K562 (cell line): ENCODE data around the gene CIAO2A.

Source experiments
- JUN ChIP-seq, 2 experiments: sonication (generic) in 1 of 2; formaldehyde crosslinking in 1 of 2; IDR thresholded peaks; 2 replicates each; pipeline versions ENCODE4 v1.6.1 to v1.8.0; 2012 to 2022; ENCODE audit warnings: borderline replicate concordance in 2 of 2, mild to moderate bottlenecking in 2 of 2, improper control_type of control experiment in 1 of 2, low read depth in 1 of 2, low read length in 1 of 2, missing genetic modification reagents in 1 of 2
- MAFK ChIP-seq: IDR thresholded peaks from 2 replicates; pipeline ENCODE4 v1.6.1; 2011; ENCODE audit warnings: low read length, improper control_type of control experiment
- NRF1 ChIP-seq, 2 experiments: fragments of 450-650 bp; IDR thresholded peaks in 1 of 2; conservative IDR thresholded peaks in 1 of 2; 2 replicates each; pipeline ENCODE4 v1.6.1; 2014; ENCODE audit warnings: mild to moderate bottlenecking in 2 of 2
- POLR2A ChIP-seq: fragments of 450-650 bp; conservative IDR thresholded peaks from 2 replicates; pipeline ENCODE4 v1.6.1; 2016
- POLR2AphosphoS5 ChIP-seq: IDR thresholded peaks from 2 replicates; pipeline ENCODE4 v1.6.1; 2011; ENCODE audit warnings: mild to moderate bottlenecking, low read depth, low read length, moderate library complexity; ENCODE audit not compliant: control insufficient read depth, insufficient read depth
- PYGO2 ChIP-seq: fragments of 450-650 bp; IDR thresholded peaks from 2 replicates; pipeline ENCODE4 v1.6.1; 2016; ENCODE audit warnings: mild to moderate bottlenecking, missing genetic modification characterization, moderate library complexity, missing compliant biosample characterization
- SAP30 ChIP-seq: fragments of 200-600 bp; sonication (generic); IDR thresholded peaks from 2 replicates; pipeline ENCODE4 v1.6.1; 2012; ENCODE audit warnings: borderline replicate concordance, low read depth, mild to moderate bottlenecking, moderate library complexity, low read length, control low read depth, inconsistent platforms; ENCODE audit not compliant: insufficient read depth, poor library complexity, severe bottlenecking
- ZNF121 ChIP-seq: sonication (generic); formaldehyde crosslinking; conservative IDR thresholded peaks from 2 replicates; pipeline ENCODE4 v1.8.0; 2022; ENCODE audit warnings: missing genetic modification reagents
- TF ChIP-seq, protein P1 (sequence below): sonication (generic); formaldehyde crosslinking; IDR thresholded peaks from 2 replicates; pipeline ENCODE4 v1.8.0; 2022; ENCODE audit warnings: missing genetic modification reagents, mild to moderate bottlenecking, moderate library complexity, borderline replicate concordance
- TF ChIP-seq, protein P2 (sequence below), 3 experiments: IDR thresholded peaks in 2 of 3; conservative IDR thresholded peaks in 1 of 3; 2 replicates each; pipeline ENCODE4 v1.5.1; 2011 to 2012; ENCODE audit warnings: low read length in 3 of 3, mild to moderate bottlenecking in 3 of 3, control low read depth in 2 of 3, improper control_type of control experiment in 1 of 3, inconsistent platforms in 1 of 3, low read depth in 1 of 3, mixed read lengths in 1 of 3, moderate library complexity in 1 of 3; ENCODE audit not compliant: insufficient read depth in 2 of 3
- TF ChIP-seq, protein P3 (sequence below): fragments of 450-650 bp; IDR thresholded peaks from 2 replicates; pipeline ENCODE4 v1.6.1; 2016; ENCODE audit warnings: low read depth
- TF ChIP-seq, protein P4 (sequence below): fragments of 200-800 bp; sonication (Bioruptor generic); IDR thresholded peaks from 2 replicates; pipeline ENCODE4 v1.6.1; 2017; ENCODE audit warnings: missing genetic modification characterization, missing compliant biosample characterization
- TF ChIP-seq, protein P5 (sequence below): sonication (generic); formaldehyde crosslinking; IDR thresholded peaks from 2 replicates; pipeline ENCODE4 v1.9.0; 2022; ENCODE audit warnings: mild to moderate bottlenecking, missing genetic modification reagents
- TF ChIP-seq, protein P6 (sequence below): fragments of 450-650 bp; formaldehyde crosslinking; IDR thresholded peaks from 2 replicates; pipeline ENCODE4 v1.4.0; 2022; ENCODE audit warnings: missing genetic modification characterization

DNA sequence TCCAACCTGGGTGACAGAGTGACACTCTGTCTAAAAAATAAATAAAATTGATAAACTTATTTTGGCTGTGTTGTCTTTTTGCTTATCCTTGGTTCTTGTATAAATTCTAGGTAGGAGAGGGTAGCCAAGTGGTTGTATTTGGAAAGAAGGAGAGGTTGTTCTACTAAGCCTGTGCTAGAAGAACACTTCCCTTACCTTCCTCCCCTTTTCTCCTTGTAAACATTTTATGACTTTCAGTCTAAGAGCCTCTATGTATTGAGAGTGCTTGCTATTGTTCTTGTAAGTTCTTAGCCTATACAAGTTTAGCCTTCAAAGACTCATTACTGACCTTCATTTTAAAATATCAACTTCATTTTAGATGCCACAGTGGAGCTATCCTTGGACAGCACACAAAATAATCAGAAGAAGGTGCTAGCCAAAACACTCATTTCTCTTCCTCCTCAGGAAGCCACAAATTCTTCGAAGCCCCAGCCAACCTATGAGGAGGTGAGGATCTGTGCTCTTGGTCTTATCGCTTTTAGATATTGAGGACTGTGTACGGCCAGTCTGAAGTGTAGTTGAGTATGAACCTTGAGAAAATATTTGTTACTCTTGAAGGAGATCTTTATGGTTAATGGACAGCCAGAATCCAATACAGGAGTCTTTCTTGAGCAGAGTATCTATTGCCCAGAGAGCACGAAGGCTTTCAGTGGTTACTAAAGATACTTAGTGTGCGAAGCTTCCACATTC lies 24.3 kb upstream of the CIAO2A start:
- TF ChIP-seq, protein P1, sequence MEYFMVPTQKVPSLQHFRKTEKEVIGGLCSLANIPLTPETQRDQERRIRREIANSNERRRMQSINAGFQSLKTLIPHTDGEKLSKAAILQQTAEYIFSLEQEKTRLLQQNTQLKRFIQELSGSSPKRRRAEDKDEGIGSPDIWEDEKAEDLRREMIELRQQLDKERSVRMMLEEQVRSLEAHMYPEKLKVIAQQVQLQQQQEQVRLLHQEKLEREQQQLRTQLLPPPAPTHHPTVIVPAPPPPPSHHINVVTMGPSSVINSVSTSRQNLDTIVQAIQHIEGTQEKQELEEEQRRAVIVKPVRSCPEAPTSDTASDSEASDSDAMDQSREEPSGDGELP (CRISPR knock-in tag): no peak
- TF ChIP-seq ZNF121 (CRISPR knock-in tag): no peak
- TF ChIP-seq PYGO2 (tag): no peak
- TF ChIP-seq, protein P2, sequence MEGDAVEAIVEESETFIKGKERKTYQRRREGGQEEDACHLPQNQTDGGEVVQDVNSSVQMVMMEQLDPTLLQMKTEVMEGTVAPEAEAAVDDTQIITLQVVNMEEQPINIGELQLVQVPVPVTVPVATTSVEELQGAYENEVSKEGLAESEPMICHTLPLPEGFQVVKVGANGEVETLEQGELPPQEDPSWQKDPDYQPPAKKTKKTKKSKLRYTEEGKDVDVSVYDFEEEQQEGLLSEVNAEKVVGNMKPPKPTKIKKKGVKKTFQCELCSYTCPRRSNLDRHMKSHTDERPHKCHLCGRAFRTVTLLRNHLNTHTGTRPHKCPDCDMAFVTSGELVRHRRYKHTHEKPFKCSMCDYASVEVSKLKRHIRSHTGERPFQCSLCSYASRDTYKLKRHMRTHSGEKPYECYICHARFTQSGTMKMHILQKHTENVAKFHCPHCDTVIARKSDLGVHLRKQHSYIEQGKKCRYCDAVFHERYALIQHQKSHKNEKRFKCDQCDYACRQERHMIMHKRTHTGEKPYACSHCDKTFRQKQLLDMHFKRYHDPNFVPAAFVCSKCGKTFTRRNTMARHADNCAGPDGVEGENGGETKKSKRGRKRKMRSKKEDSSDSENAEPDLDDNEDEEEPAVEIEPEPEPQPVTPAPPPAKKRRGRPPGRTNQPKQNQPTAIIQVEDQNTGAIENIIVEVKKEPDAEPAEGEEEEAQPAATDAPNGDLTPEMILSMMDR (IDR thresholded peaks at IDR 0.05 in 2 of 3, conservative IDR thresholded peaks at IDR 0.05 in 1 of 3; ENCODE audit: insufficient read depth in 2 of 3, low read depth in 1 of 3, low read length in 3 of 3): no peak
- TF ChIP-seq, protein P3, sequence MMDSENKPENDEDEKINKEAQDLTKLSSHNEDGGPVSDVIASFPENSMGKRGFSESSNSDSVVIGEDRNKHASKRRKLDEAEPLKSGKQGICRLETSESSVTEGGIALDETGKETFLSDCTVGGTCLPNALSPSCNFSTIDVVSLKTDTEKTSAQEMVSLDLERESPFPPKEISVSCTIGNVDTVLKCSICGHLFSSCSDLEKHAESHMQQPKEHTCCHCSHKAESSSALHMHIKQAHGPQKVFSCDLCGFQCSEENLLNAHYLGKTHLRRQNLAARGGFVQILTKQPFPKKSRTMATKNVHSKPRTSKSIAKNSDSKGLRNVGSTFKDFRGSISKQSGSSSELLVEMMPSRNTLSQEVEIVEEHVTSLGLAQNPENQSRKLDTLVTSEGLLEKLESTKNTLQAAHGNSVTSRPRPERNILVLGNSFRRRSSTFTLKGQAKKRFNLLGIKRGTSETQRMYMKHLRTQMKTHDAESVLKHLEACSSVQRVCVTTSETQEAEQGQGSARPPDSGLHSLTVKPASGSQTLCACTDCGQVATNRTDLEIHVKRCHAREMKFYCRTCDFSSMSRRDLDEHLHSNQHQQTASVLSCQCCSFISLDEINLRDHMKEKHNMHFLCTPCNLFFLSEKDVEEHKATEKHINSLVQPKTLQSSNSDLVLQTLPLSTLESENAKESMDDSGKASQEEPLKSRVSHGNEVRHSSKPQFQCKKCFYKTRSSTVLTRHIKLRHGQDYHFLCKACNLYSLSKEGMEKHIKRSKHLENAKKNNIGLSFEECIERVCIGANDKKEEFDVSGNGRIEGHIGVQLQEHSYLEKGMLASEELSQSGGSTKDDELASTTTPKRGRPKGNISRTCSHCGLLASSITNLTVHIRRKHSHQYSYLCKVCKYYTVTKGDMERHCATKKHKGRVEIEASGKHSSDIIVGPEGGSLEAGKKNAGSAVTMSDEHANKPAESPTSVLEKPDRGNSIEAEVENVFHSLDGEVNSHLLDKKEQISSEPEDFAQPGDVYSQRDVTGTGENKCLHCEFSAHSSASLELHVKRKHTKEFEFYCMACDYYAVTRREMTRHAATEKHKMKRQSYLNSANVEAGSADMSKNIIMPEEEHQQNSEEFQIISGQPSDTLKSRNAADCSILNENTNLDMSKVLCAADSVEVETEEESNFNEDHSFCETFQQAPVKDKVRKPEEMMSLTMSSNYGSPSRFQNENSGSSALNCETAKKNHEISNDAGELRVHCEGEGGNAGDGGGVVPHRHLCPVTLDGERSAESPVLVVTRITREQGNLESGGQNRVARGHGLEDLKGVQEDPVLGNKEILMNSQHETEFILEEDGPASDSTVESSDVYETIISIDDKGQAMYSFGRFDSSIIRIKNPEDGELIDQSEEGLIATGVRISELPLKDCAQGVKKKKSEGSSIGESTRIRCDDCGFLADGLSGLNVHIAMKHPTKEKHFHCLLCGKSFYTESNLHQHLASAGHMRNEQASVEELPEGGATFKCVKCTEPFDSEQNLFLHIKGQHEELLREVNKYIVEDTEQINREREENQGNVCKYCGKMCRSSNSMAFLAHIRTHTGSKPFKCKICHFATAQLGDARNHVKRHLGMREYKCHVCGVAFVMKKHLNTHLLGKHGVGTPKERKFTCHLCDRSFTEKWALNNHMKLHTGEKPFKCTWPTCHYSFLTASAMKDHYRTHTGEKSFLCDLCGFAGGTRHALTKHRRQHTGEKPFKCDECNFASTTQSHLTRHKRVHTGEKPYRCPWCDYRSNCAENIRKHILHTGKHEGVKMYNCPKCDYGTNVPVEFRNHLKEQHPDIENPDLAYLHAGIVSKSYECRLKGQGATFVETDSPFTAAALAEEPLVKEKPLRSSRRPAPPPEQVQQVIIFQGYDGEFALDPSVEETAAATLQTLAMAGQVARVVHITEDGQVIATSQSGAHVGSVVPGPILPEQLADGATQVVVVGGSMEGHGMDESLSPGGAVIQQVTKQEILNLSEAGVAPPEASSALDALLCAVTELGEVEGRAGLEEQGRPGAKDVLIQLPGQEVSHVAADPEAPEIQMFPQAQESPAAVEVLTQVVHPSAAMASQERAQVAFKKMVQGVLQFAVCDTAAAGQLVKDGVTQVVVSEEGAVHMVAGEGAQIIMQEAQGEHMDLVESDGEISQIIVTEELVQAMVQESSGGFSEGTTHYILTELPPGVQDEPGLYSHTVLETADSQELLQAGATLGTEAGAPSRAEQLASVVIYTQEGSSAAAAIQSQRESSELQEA: no peak
- TF ChIP-seq, protein P4, sequence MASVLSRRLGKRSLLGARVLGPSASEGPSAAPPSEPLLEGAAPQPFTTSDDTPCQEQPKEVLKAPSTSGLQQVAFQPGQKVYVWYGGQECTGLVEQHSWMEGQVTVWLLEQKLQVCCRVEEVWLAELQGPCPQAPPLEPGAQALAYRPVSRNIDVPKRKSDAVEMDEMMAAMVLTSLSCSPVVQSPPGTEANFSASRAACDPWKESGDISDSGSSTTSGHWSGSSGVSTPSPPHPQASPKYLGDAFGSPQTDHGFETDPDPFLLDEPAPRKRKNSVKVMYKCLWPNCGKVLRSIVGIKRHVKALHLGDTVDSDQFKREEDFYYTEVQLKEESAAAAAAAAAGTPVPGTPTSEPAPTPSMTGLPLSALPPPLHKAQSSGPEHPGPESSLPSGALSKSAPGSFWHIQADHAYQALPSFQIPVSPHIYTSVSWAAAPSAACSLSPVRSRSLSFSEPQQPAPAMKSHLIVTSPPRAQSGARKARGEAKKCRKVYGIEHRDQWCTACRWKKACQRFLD (CRISPR knock-in tag): no peak
- TF ChIP-seq SAP30: no peak
- TF ChIP-seq, protein P5, sequence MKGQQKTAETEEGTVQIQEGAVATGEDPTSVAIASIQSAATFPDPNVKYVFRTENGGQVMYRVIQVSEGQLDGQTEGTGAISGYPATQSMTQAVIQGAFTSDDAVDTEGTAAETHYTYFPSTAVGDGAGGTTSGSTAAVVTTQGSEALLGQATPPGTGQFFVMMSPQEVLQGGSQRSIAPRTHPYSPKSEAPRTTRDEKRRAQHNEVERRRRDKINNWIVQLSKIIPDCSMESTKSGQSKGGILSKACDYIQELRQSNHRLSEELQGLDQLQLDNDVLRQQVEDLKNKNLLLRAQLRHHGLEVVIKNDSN (CRISPR knock-in tag): no peak
- TF ChIP-seq POLR2AphosphoS5: no peak
- TF ChIP-seq, protein P6, sequence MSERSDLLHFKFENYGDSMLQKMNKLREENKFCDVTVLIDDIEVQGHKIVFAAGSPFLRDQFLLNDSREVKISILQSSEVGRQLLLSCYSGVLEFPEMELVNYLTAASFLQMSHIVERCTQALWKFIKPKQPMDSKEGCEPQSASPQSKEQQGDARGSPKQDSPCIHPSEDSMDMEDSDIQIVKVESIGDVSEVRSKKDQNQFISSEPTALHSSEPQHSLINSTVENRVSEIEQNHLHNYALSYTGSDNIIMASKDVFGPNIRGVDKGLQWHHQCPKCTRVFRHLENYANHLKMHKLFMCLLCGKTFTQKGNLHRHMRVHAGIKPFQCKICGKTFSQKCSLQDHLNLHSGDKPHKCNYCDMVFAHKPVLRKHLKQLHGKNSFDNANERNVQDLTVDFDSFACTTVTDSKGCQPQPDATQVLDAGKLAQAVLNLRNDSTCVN: no peak
- no peak for TF ChIP-seq MAFK
- TF ChIP-seq NRF1 (conservative IDR thresholded peaks at IDR 0.05 in 1 of 2, IDR thresholded peaks at IDR 0.05 in 1 of 2): no peak
- no peak for TF ChIP-seq JUN (IDR thresholded peaks at IDR 0.05; ENCODE audit: borderline replicate concordance, low read depth, low read length)
- TF ChIP-seq JUN (CRISPR knock-in tag; IDR thresholded peaks at IDR 0.05; ENCODE audit: borderline replicate concordance): no peak
- no peak for TF ChIP-seq POLR2A
